HG03280 (cell line): ENCODE data around the gene SURF1.
A peak's percentile ranks its signal among the peaks of the same experiment; 100 is the strongest.
"Not testable (repeated sequence)": the region's sequence is repeated elsewhere in the genome, so short reads cannot be mapped to it uniquely, and the experiment has no call there.

ENCODE experiments used
- ATAC-seq: cut with Tn5 transposase; IDR thresholded peaks from one replicate; pipeline ENCODE4 v1.9.1; 2021; ENCODE audit warnings: mild to moderate bottlenecking, moderate library complexity; ENCODE audit not compliant: unreplicated experiment

SURF1 gene

GRCh38 chr9:133356391-133357091 lies at the start of gene SURF1, which contains the start of gene SURF2:
Gene SURF1 (minus strand): TSS chr9:133356487. CDS start chr9:133356453, 34 bp downstream.
Gene SURF2 (plus strand): TSS chr9:133356550. CDS start chr9:133356593, 43 bp downstream.
- peak; percentile 73 for ATAC-seq

GRCh38 chr9:133405508-133406438 lies 49.5 kb upstream of the SURF1 start:
- ATAC-seq, result no peak

GRCh38 chr9:133404454-133405002 lies 48.2 kb upstream of the SURF1 start:
- no peak for ATAC-seq

GRCh38 chr9:133403766-133404453 lies 47.6 kb upstream of the SURF1 start:
- no peak for ATAC-seq

GRCh38 chr9:133402689-133403088 lies 46.4 kb upstream of the SURF1 start:
- no peak for ATAC-seq

GRCh38 chr9:133401588-133401987 lies 45.3 kb upstream of the SURF1 start:
- no peak for ATAC-seq

DNA sequence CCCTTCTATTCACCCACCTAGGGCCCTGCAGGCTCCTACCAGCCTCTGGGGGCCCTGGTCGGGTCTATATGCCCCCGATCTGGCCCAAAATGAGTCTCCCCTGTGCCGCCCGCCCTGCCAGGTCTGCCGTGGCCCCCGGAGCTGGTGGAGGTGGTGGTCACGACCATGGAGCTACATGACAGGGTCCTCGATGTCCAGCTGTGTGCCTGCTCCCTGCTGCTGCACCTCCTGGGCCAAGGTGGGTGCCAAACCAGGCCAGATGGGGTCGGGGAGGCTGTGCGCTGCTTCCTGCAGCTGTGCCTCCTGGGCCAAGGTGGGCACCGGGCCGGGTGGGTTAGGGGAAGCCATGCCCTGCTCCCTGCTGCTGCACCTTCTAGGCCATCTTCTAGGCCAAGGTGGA lies 44.0 kb upstream of the SURF1 start:
- ATAC-seq, result no peak

GRCh38 chr9:133397895-133398294 lies 41.6 kb upstream of the SURF1 start:
- ATAC-seq, result no peak

DNA sequence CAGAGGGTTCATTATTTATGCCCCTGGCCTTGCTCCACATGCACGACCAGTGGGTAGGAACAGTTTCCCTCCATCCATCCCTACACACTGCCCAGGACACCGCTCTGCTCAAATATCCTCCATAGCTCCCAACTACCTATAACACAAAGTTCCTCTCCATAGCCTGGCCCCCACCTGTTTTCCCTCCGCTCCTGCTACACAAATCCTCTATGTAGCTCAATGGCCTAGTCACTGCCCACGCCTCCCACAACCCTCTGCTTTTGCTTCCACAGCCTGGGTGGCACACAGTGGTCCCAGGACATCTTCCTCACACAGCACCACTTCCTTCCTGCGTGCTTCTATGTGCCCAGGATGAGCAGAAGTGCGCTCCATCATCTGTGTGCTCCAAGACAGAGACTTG lies 41.1 kb upstream of the SURF1 start:
- no peak for ATAC-seq

DNA sequence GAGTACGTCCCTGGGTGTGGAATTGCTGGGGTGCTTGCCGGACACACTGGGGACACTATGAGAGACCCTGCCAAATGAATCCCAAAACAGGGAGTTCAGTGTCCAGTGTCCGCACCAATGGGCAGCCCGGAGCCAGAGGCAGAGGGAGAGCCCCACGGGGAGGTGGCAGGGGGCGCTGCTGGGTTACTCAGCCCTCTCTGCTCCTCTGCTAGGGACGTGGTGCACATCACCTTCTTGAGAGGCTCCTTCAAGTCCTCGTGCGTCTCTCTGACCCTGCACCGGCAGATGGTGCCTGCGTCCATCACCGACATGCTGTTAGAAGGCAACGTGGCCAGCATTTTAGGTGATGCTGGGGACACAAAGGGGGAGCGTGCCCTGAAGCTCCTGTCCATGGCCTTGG lies 40.7 kb upstream of the SURF1 start:
- no peak for ATAC-seq

- no peak for ATAC-seq
These were observed 38.5 kb upstream of the SURF1 start for GRCh38 chr9:133394687-133395271.

GRCh38 chr9:133393399-133393798 lies 37.1 kb upstream of the SURF1 start:
- no peak for ATAC-seq

GRCh38 chr9:133392308-133392707 lies 36.0 kb upstream of the SURF1 start:
- not testable (repeated sequence) for ATAC-seq

DNA sequence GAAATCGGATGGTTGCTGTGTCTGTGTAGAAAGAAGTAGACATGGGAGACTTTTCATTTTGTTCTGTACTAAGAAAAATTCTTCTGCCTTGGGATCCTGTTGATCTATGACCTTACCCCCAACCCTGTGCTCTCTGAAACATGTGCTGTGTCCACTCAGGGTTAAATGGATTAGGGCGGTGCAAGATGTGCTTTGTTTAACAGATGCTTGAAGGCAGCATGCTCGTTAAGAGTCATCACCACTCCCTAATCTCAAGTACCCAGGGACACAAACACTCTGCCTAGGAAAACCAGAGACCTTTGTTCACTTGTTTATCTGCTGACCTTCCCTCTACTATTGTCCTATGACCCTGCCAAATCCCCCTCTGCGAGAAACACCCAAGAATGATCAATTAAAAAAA lies 35.2 kb upstream of the SURF1 start:
- ATAC-seq, result not testable (repeated sequence)

DNA sequence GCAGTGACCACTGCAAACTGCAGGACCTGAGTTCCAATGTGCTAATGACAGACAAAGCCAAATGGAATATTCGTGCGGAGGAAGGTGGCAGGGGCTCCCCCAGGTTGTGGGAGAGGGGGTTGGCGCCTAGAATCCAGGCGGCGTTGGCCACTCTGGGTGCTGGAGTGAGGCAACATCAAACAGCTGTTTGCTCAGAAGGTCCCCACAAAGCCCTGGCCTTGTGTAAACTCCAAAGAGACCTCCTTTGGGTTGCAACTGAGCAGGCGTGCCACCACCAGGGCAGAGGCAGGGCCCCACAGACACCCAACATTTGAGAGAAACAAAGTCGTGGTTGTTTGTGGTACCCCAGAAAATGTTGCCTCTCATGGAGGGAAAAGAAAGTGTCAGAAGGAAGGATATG lies 34.4 kb upstream of the SURF1 start:
- no peak for ATAC-seq

- no peak for ATAC-seq
These were observed 33.3 kb upstream of the SURF1 start for GRCh38 chr9:133389562-133389961.

GRCh38 chr9:133389025-133389557 lies 32.8 kb upstream of the SURF1 start:
- no peak for ATAC-seq

DNA sequence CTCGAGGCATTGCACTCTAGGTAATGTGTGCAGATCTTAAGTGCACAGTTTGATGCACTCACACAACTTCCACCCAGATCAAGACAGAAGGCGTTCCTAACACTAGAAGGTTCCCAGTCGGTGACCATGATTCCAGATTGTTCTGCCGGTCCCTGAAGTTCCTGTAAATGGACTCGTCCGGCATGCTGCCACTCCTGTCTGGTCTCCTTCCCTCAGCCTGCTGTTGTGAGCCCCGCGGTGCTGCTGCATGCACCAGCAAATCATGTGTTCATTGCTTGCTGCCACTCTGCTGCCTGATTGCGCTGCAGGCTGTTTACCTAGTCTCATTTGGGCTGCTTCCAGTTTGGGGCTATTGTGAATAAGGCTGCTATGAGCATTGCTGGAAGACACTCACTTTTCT lies 31.4 kb upstream of the SURF1 start:
- ATAC-seq, result no peak

- no peak for ATAC-seq
These were observed 30.1 kb upstream of the SURF1 start for GRCh38 chr9:133386338-133386737.

GRCh38 chr9:133385452-133385851 lies 29.2 kb upstream of the SURF1 start:
- no peak for ATAC-seq
